ENCODE data around the gene MMP20. TPM values are rescaled to one million over a fixed set of nuclear protein-coding genes. Genes with fewer than 3 reads are reported as not detected.

The MMP20 gene
- total and polyA plus RNA-seq, 2 donors (not counting 3 experiments of a cell fraction or from before 2014, with no cell fraction given): not detected

- intact Hi-C loops (cut with micrococcal nuclease) (no loop called here), dilution Hi-C loops (cut with MboI; ENCODE audit: extremely low pct_ligation_motif_present, low sequenced_read_pairs) (no loop called here)
- FAIRE-seq: no peak
- ChIA-PET CTCF (interaction anchor here (0.9 to 1.5 kb wide), 4 partner anchors 9 to 65 kb away, joined by 3 to 10 read pairs (median 3); no protein-coding TSS in a partner anchor), POLR2A (no interaction called here)
- Histone ChIP-seq H3K4me2 (ENCODE audit: insufficient read depth, low read length) (no peak overlapping the region), H3K4me1 (ENCODE audit: control insufficient read depth, extremely low read depth, insufficient read depth, low read length) (no peaks in the 10 kb centered on the region), H3K79me2 (ENCODE audit: control insufficient read depth, insufficient read depth, low read length) (no peaks in the 10 kb centered on the region), H3K27me3 (ENCODE audit: control insufficient read depth in 2 of 2, insufficient read depth in 2 of 2, low read length in 2 of 2) (no peaks in the 10 kb centered on the region), H3K27ac (ENCODE audit: insufficient read depth, low read depth, low read length) (no peak overlapping the region), H3K4me3 (replicated peaks in 1 of 3; ENCODE audit: insufficient read depth in 1 of 3, low read depth in 1 of 3, low read length in 3 of 3) (no peak overlapping the region), H2AFZ (ENCODE audit: low read depth, low read length) (no peak overlapping the region), H4K20me1 (replicated peaks; ENCODE audit: control insufficient read depth, extremely low read depth, insufficient read depth, low read length) (no peaks in the 10 kb centered on the region), H3K9me3 (replicated peaks; ENCODE audit: control insufficient read depth, insufficient read depth, low read length) (no peaks in the 10 kb centered on the region), H3K9me1 (replicated peaks; ENCODE audit: control insufficient read depth, extremely low read depth, insufficient read depth, low read length) (no peaks in the 10 kb centered on the region), H3K9ac (replicated peaks; ENCODE audit: extremely low read depth, insufficient read depth, low read length) (no peak overlapping the region), H3K36me3 (ENCODE audit: control insufficient read depth in 2 of 2, extremely low read depth in 1 of 2, insufficient read depth in 2 of 2, low read length in 2 of 2) (no peaks in the 10 kb centered on the region)
- no peak for DNase-seq (ENCODE audit: low read depth, low spot score)
- no TSS peak for BruUV-seq (replicated peaks)
- TF ChIP-seq JUN (IDR thresholded peaks at IDR 0.05; ENCODE audit: borderline replicate concordance, insufficient read depth, insufficient read length, low read depth) (no peak), GATA2 (IDR thresholded peaks at IDR 0.05; ENCODE audit: insufficient read depth, insufficient read length, low read depth, low read length) (no peak), POLR2A (IDR thresholded peaks at IDR 0.05; ENCODE audit: low read depth, low read length) (no peak), MYC (IDR thresholded peaks at IDR 0.05; ENCODE audit: low read depth, low read length) (no peak), CTCF (IDR thresholded peaks at IDR 0.05; ENCODE audit: extremely low read depth in 1 of 2, insufficient read depth in 1 of 2, low read depth in 1 of 2, low read length in 2 of 2) (no peak), MAX (IDR thresholded peaks at IDR 0.05; ENCODE audit: insufficient read depth, insufficient read length) (no peak), EZH2 (IDR thresholded peaks at IDR 0.05; ENCODE audit: borderline replicate concordance, low read depth, low read length, severe bottlenecking) (no peak), FOS (IDR thresholded peaks at IDR 0.05; ENCODE audit: borderline replicate concordance, insufficient read depth, low read length) (no peak), POLR2AphosphoS5 (IDR thresholded peaks at IDR 0.05; ENCODE audit: insufficient read depth, low read depth, low read length) (no peak)
Measured at GRCh38 chr11:102555091-102555490, 70.0 kb downstream of the MMP20 start.

Data from endothelial cell of umbilical vein (primary cell).